IPS DF 6.9 (cell line): ENCODE data around the gene CDH4.

Experiments
- DNase-seq: peaks from one replicate; pipeline ENCODE4 v3.0.0-alpha.2; 2013; ENCODE audit warnings: low read depth, low spot score
- H3K27ac ChIP-seq: one replicate; pipeline ENCODE4 v1.5.1; 2013; ENCODE audit warnings: low read length, control low read depth
- H3K27me3 ChIP-seq: 2 replicates; pipeline ENCODE4 v1.6.1; 2013; ENCODE audit warnings: mild to moderate bottlenecking, low read length; ENCODE audit not compliant: control insufficient read depth, insufficient read depth
- H3K36me3 ChIP-seq: 2 replicates; pipeline ENCODE4 v1.6.1; 2013; ENCODE audit warnings: low read length; ENCODE audit not compliant: control insufficient read depth, insufficient read depth
- H3K4me1 ChIP-seq: 2 replicates; pipeline ENCODE4 v1.6.1; 2013; ENCODE audit warnings: low read length; ENCODE audit not compliant: control insufficient read depth, insufficient read depth
- H3K4me3 ChIP-seq: 2 replicates; pipeline ENCODE4 v1.5.1; 2013; ENCODE audit warnings: mild to moderate bottlenecking, low read length
- H3K9me3 ChIP-seq: 2 replicates; pipeline ENCODE4 v1.6.1; 2013; ENCODE audit warnings: low read length, inconsistent platforms; ENCODE audit not compliant: control insufficient read depth, insufficient read depth
- WGBS: extraction: QIAGEN DNeasy Blood & Tissue Kit; methylation state at CpG from one replicate; pipeline ENCODE4 v1.1.7; 2013; ENCODE audit warnings: mixed read lengths, missing lambda C conversion rate; ENCODE audit not compliant: insufficient read length, insufficient coverage; 5-methylcytosine and 5-hydroxymethylcytosine counted together

Gene CDH4

GRCh38 chr20:61880706-61881105 lies 628.6 kb downstream of the CDH4 start:
- no peak overlapping the region for H3K4me3 ChIP-seq
- H3K36me3 ChIP-seq: no peaks in the 10 kb centered on the region
- no peaks in the 10 kb centered on the region for H3K9me3 ChIP-seq
- no peak overlapping the region for H3K27ac ChIP-seq
- WGBS: no CpG with 5 or more reads among the region's 8 CpGs
- no peak for DNase-seq
- H3K4me1 ChIP-seq: no peaks in the 10 kb centered on the region; the same call in 1 of the 2 replicates
- no peaks in the 10 kb centered on the region; the same call in 1 of the 2 replicates for H3K27me3 ChIP-seq

DNA sequence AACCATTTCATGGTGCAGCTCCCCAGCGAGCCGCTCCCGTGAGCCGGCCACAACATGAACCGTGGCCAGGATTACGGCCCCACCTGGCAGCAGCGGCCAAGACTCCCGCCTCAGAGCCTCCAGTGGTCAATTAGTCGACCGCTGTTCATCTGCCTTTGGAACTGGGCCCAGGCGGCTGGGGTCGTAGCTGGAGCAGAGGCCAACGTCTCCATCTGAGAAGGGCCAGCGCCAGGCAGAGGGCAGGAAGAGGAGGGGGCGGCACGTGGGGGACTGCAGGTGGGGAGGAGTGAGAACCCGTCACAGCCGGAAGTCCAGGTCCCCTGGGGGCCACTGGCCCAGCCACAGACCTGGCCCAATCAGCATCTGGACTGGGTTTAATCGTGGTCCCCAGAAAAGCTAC lies 629.4 kb downstream of the CDH4 start:
- Histone ChIP-seq H3K27ac (no peak overlapping the region), H3K36me3 (no peaks in the 10 kb centered on the region), H3K4me1 (no peaks in the 10 kb centered on the region; the same call in 1 of the 2 replicates), H3K4me3 (no peak overlapping the region), H3K9me3 (no peaks in the 10 kb centered on the region), H3K27me3 (no peaks in the 10 kb centered on the region; the same call in 1 of the 2 replicates)
- DNase-seq: no peak
- WGBS: no CpG with 5 or more reads among the region's 19 CpGs

GRCh38 chr20:61881861-61882260 lies 629.8 kb downstream of the CDH4 start:
- no peak overlapping the region for H3K27ac ChIP-seq
- H3K4me3 ChIP-seq: no peak overlapping the region
- no peaks in the 10 kb centered on the region for H3K36me3 ChIP-seq
- no peaks in the 10 kb centered on the region for H3K9me3 ChIP-seq
- H3K4me1 ChIP-seq: no peaks in the 10 kb centered on the region; the same call in 1 of the 2 replicates
- DNase-seq: no peak
- no peaks in the 10 kb centered on the region; the same call in 1 of the 2 replicates for H3K27me3 ChIP-seq
- no CpG with 5 or more reads among the region's 13 CpGs for WGBS

DNA sequence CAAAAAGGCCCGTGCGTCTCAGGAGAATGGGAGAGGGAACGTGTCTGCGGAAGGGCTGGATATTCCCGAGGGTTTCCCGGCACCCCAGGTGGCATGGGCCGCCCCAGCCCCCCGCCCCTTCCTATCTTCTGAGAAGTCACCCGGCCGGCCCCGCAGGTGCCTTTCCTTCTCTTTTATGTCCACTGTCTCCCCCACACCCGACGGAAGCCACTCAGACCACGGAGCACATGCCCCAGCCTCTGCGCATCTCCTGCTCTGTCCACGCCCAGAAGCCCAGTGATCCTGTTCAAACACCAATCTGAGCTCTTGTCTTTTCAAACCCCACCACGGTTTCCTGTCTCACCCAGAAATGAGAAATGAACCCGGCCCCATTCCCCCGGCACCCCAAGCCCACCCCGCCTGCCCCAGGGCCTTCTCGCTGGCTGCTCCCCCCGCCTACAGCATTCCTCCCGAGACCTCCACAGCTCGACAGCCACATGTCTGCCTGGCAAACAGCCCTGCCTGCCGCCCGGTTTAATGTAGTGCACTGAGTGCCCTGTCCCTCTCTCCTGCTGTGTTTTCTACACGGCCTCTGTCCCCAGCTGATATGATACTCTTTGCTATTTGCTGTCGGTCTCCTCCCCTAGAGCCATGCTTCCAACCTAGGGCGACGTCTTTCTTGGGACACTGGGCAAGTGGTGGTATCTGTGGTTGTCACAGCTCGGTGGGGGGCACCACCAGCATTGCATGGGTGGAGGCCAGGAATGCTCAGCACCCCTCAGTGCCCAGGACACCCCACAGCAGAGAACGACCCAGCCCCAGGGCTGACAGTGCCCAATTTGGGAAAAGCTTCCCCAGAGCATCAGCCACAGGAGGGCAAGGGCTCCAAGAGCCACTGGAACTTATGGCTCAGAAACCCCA lies 630.9 kb downstream of the CDH4 start:
- no CpG with 5 or more reads among the region's 32 CpGs for WGBS
- Histone ChIP-seq H3K27ac (no peak overlapping the region), H3K27me3 (no peaks in the 10 kb centered on the region; the same call in 1 of the 2 replicates), H3K9me3 (no peaks in the 10 kb centered on the region), H3K4me3 (no peak overlapping the region), H3K4me1 (no peaks in the 10 kb centered on the region; the same call in none of the 2 replicates), H3K36me3 (no peaks in the 10 kb centered on the region)
- DNase-seq: no peak

DNA sequence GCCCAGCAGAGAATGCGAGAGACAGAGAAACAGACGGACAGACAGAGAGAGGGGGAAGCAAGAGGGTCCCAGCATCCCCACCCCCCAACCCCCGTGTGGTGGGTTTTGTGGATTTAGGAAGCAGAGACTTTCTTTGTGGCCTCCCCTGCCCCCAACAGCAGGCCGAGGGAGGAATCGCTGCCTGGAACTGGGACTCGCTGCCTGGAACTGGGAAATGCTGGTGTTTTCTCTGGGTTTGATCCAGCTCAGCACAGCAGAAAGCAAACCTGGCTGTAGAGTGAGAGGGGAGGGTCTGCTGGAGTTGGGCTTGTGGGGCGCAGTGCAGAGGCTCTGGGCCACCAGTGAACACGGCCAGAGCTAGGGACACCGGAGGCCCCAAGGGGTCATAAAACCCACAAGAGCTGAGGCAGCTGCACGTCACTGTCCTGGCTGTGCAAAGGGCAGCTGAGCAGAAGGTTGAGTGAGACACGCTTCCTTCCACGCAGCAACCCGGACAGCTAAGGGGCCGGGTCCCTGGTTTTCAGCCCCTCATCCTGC lies 631.9 kb downstream of the CDH4 start:
- Histone ChIP-seq H3K27ac (no peak overlapping the region), H3K4me1 (no peaks in the 10 kb centered on the region; the same call in none of the 2 replicates), H3K36me3 (no peaks in the 10 kb centered on the region), H3K4me3 (no peak overlapping the region), H3K27me3 (no peaks in the 10 kb centered on the region; the same call in 1 of the 2 replicates), H3K9me3 (no peaks in the 10 kb centered on the region)
- no CpG with 5 or more reads among the region's 14 CpGs for WGBS
- DNase-seq: no peak

- no peak for DNase-seq
- H3K4me1 ChIP-seq: no peaks in the 10 kb centered on the region; the same call in none of the 2 replicates
- no CpG with 5 or more reads among the region's 25 CpGs for WGBS
- no peaks in the 10 kb centered on the region for H3K36me3 ChIP-seq
- H3K27me3 ChIP-seq: no peaks in the 10 kb centered on the region; the same call in 1 of the 2 replicates
- no peaks in the 10 kb centered on the region for H3K9me3 ChIP-seq
- no peak overlapping the region for H3K27ac ChIP-seq
- no peak overlapping the region for H3K4me3 ChIP-seq
These were observed 632.7 kb downstream of the CDH4 start for GRCh38 chr20:61884571-61885389.

DNA sequence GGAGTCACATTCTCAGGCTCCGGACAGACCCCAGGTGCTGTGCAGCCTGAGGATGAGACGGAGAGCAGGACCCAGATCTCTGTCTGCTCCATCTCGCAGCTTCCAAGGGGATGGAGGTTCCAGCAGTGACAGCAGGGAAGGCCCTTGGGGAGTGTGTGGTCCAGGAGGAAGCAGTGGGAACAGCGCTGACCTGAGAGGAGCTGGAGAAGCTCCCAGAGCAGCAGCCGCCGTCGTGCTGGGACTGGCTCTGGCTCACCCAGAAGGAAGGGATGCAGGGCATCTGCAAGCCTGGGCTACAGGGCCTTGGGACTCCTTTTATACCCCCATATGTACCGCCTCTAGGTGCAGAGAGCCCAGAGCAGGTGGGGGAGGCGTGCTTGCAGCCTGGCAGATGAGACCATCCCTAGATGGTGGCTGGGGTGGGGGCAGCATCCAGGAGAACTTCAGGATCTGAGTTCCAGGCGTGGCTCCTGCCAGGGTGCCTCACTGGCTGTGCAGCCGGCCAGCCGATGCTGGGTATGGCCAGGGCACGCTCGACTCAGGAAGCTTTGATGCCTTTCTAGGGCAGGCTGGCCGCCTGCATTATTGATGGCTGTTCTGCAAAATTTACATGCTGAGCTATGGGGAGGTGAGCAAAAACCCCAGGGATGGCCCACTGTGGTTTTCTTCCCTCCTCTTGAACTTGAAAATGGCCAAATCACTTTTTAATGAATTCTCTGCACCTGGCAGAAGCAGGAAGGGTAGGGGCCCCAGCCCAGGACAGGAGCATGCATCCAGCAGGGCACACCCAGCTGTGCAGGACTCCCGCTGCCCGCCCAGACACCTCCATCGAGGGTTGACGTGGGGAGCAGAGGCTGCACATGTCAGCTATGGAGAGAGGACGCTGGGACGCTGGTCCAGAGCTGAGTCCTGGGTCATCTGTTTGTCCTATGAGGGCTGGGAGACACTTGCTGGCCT lies 634.0 kb downstream of the CDH4 start:
- Histone ChIP-seq H3K36me3 (no peaks in the 10 kb centered on the region), H3K4me3 (no peak overlapping the region; the same call in 1 of the 2 replicates), H3K27me3 (no peaks in the 10 kb centered on the region; the same call in 1 of the 2 replicates), H3K27ac (no peak overlapping the region), H3K4me1 (no peaks in the 10 kb centered on the region; the same call in 1 of the 2 replicates), H3K9me3 (no peaks in the 10 kb centered on the region)
- no peak for DNase-seq
- no CpG with 5 or more reads among the region's 21 CpGs for WGBS

DNA sequence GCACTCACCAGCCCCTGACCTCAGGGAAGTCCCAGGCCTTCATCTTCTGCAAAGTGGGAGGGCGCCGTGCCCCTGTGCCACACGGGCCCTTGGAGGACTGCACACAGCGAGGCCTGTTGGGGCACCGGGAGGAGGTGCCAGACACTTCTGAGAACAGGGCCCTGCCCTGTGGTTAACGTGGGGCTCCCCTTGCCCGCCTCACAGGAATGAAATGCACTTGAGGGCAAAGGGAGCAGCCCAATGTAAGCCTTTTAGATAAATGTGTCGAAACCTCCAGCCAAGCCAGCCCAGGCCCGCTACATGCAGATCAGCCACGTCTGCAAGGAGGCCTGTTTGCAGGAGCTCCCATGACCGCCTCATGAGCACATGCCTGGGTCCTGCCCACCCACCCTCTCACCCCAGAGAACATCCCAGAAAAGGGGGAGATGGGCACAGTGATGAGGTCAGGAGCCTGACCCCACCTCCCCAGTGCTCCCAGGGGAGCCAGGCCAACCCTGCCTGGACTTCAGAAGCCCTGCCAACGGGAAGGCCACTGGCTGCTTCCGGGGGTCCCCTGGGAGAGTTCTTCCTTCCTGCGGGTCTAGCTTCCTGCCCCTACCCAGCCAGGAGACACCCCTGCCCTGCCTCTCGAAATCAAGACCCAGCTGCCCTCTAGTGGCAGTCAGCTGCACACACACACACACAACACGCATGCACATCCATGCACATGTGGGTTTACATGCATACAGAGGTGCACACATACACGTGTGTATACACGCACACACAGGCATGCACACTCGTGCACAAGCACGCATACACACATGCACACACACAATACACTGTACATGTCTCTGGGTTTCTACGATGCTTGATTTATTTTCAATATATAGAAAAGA lies 634.9 kb downstream of the CDH4 start:
- no CpG with 5 or more reads among the region's 21 CpGs for WGBS
- H3K36me3 ChIP-seq: no peaks in the 10 kb centered on the region
- H3K9me3 ChIP-seq: no peaks in the 10 kb centered on the region
- no peaks in the 10 kb centered on the region; the same call in 1 of the 2 replicates for H3K27me3 ChIP-seq
- H3K4me3 ChIP-seq: no peak overlapping the region
- no peak overlapping the region for H3K27ac ChIP-seq
- DNase-seq: no peak
- H3K4me1 ChIP-seq: no peaks in the 10 kb centered on the region; the same call in 1 of the 2 replicates

DNA sequence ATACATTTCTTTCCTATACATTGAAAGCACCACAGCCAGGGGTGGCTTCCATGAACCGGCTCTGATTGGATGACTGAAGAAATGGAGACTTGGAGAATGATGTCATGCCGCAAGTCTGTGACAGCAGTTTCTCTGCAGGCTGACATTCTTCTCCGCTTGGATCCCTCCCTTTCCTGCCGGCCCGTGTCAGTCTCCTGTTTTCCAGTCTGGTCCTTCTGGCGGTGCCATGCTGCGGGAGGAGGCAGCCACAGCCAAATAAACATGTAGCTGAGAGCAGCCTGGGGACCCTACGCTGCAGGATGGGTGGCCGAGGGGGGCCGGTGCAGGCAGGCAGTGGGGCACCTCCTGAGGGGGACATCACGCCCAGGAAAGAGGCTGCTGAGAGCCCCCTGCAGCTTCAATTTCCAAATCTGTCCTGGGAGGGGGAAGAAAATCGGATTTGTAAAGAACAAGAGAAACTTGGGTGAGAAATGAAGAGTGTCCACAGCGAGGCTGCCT lies 635.6 kb downstream of the CDH4 start:
- no CpG with 5 or more reads among the region's 13 CpGs for WGBS
- Histone ChIP-seq H3K4me1 (no peaks in the 10 kb centered on the region; the same call in 1 of the 2 replicates), H3K36me3 (no peaks in the 10 kb centered on the region), H3K27me3 (no peaks in the 10 kb centered on the region; the same call in 1 of the 2 replicates), H3K27ac (no peak overlapping the region), H3K9me3 (no peaks in the 10 kb centered on the region), H3K4me3 (no peak overlapping the region)
- DNase-seq: no peak
